GM12878 (cell line): ENCODE results near the gene SIVA1.

Experiments used
- ZZZ3 ChIP-seq: IDR thresholded peaks from 2 replicates; pipeline ENCODE4 v1.6.1; 2011; ENCODE audit warnings: low read depth; ENCODE audit not compliant: control insufficient read depth, insufficient read length
- TF ChIP-seq, protein P1 (sequence below), 3 experiments: IDR thresholded peaks in 2 of 3; conservative IDR thresholded peaks in 1 of 3; 2 replicates each; pipeline ENCODE4 v1.5.1; 2011; ENCODE audit warnings: low read depth in 3 of 3, low read length in 3 of 3, mild to moderate bottlenecking in 3 of 3, control low read depth in 2 of 3, moderate library complexity in 2 of 3, inconsistent platforms in 1 of 3, mixed read lengths in 1 of 3; ENCODE audit not compliant: control insufficient read depth in 2 of 3, insufficient read depth in 1 of 3; ENCODE audit errors: extremely low read depth in 1 of 3

DNA sequence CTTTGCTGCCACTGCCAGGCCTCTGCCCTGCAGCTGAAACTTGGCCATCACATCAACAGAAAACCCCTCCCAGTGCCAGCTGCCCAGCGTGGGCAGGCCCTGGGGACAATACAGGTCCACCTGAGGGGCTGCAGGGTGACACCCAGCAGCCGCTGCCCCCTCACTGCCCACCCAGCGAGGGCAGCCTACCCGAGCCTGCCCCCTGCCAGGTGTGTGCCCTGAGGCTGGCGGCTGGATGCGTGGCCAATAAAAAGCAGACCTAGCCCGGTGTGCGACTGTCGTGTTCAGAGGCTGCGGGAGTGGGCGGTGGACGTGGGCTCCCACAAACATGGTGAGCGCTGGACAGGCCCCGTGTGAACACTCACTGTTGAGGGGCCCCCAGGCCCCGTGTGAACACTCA lies 33.6 kb upstream of the SIVA1 start:
- TF ChIP-seq ZZZ3 = no peak
- TF ChIP-seq, protein P1, sequence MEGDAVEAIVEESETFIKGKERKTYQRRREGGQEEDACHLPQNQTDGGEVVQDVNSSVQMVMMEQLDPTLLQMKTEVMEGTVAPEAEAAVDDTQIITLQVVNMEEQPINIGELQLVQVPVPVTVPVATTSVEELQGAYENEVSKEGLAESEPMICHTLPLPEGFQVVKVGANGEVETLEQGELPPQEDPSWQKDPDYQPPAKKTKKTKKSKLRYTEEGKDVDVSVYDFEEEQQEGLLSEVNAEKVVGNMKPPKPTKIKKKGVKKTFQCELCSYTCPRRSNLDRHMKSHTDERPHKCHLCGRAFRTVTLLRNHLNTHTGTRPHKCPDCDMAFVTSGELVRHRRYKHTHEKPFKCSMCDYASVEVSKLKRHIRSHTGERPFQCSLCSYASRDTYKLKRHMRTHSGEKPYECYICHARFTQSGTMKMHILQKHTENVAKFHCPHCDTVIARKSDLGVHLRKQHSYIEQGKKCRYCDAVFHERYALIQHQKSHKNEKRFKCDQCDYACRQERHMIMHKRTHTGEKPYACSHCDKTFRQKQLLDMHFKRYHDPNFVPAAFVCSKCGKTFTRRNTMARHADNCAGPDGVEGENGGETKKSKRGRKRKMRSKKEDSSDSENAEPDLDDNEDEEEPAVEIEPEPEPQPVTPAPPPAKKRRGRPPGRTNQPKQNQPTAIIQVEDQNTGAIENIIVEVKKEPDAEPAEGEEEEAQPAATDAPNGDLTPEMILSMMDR (IDR thresholded peaks at IDR 0.05 in 2 of 3, conservative IDR thresholded peaks at IDR 0.05 in 1 of 3; ENCODE audit: control insufficient read depth in 2 of 3, extremely low read depth in 1 of 3, insufficient read depth in 1 of 3, low read depth in 3 of 3, low read length in 3 of 3) = no peak
